ENCODE measurements around the gene CREB5.
"Not testable (repeated sequence)": the region's sequence is repeated elsewhere in the genome, so short reads cannot be mapped to it uniquely, and the experiment has no call there.

CREB5 gene

DNA sequence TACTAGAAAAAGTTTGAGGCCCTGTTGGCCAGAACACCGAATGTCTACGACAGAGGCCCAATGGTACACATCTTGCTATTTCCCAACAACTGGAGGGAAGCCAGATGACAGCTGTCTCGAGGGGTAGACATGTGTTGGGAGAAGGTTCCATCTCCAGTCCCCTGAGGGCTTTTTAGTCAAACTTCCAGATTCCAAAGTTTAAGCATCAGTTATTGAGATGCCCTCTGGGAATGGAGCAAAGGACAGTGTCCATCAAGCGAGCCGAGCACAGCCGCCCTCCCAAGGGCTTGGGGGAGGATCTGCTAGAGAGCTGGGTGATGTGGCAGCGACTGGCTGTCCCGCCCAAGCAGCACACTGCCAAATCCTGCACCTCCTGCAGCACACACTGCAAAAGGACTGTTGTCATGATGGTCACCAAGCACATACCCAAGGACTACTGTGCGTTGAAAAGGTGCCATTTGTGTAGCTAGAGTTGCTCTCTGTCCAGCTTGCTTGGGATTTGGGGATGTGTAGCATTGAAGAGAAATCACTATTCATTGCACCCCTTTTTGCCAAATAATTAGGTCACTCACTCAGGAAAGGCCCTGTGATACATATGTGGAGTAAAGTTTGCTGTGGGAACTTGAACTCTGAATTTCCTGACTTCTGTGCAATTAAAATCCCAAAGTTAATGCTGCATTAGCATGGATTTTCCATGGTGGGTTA lies 381.2 kb downstream of the CREB5 start:
- in situ Hi-C loops (cut with MboI; ENCODE audit: low sequenced_read_pairs) = no loop called here

GRCh38 chr7:28798274-28798673 lies 386.0 kb downstream of the CREB5 start:
- in situ Hi-C loops (cut with MboI; ENCODE audit: low sequenced_read_pairs) = no loop called here

DNA sequence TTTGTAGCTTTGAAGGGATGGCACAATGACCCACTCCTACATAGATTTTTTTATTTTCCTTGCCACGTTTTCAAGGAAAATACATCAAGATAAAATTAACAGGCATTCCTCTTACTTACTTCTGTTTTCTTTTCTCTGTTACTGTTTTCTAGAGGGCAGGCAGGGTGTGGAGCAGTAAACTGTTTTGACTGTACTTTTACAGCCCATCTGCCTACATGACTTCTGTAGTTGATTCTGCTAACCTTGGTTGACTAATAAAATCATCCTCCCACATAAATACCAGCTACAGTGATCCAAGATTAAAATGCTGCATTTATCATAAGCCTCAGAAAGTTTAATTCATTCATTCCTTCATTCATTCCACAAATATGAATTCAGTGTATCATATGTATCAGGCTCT lies 387.3 kb downstream of the CREB5 start:
- in situ Hi-C loops (cut with MboI; ENCODE audit: low sequenced_read_pairs) = no loop called here

- in situ Hi-C loops (cut with MboI; ENCODE audit: low sequenced_read_pairs) = no loop called here
These were observed 387.8 kb downstream of the CREB5 start for GRCh38 chr7:28800150-28800549.

DNA sequence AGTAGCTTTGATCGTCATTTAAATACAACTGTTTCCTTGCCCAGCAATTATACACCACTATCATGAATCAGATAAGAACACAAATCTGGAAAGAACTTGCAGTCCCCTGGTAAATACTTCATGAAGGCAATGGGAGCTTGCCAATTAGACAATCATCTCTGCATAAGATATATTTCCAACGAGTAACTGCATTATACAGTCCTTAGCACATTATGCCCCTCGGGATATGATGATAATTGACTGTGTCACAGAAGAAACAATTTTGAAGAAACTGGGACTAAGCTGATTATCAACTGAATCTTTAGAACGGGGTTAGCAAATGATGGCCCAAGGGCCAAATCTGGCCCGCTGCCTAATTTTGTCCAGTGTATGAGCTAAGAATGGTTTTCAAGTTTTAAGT lies 390.1 kb downstream of the CREB5 start:
- in situ Hi-C loops (cut with MboI; ENCODE audit: low sequenced_read_pairs) = no loop called here

- in situ Hi-C loops (cut with MboI; ENCODE audit: low sequenced_read_pairs) = no loop called here
These were observed 391.8 kb downstream of the CREB5 start for GRCh38 chr7:28804157-28804556.

DNA sequence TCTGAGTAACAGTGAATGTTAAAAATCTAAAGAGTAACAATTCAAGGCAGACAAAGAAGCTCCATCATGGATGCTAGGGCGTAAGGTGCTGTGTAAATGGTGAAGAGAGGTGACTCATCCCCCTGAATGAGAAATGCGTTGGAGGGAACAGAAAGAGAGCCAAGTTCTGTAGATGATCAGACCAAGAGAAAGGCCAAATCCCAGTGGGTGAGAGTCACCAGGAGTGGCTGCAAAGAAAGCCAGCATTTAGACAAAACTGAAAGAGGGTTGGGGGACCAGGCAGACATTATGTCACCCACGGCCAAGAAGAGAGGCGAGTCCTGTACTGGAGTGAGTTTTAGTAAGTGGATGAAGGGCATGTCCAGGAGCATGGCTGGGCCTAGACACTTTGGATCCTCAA lies 392.7 kb downstream of the CREB5 start:
- in situ Hi-C loops (cut with MboI; ENCODE audit: low sequenced_read_pairs) = no loop called here

- in situ Hi-C loops (cut with MboI; ENCODE audit: low sequenced_read_pairs) = no loop called here
These were observed 394.5 kb downstream of the CREB5 start for GRCh38 chr7:28806841-28807240.

DNA sequence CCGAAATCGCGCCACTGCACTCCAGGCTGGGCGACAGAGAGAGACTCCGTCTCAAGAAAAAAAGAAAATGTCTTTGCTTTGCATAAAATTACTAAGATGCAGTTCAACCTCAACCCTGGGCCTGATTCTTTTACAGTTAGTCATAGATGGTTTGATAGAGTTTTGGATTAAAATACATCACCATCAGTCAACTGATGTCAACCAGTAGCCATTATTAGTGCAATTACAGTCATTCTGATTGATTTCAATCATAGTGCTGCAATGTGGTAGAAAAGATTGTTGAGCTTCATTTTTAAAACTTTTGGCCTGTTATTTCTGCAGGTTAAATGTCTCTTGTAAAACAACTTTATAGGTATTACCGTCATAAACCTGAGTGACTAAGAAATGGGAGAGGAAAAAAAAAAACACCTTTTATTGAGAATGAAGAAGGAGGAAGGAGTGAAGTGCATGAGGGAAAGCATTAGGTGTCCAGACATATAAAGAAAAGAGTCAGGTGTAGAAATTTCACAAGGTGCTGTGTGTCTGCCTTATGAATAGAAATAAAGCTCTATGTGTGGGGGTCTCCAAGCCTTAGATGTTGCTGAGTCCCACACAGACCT lies 395.2 kb downstream of the CREB5 start:
- in situ Hi-C loops (cut with MboI; ENCODE audit: low sequenced_read_pairs) = no loop called here

DNA sequence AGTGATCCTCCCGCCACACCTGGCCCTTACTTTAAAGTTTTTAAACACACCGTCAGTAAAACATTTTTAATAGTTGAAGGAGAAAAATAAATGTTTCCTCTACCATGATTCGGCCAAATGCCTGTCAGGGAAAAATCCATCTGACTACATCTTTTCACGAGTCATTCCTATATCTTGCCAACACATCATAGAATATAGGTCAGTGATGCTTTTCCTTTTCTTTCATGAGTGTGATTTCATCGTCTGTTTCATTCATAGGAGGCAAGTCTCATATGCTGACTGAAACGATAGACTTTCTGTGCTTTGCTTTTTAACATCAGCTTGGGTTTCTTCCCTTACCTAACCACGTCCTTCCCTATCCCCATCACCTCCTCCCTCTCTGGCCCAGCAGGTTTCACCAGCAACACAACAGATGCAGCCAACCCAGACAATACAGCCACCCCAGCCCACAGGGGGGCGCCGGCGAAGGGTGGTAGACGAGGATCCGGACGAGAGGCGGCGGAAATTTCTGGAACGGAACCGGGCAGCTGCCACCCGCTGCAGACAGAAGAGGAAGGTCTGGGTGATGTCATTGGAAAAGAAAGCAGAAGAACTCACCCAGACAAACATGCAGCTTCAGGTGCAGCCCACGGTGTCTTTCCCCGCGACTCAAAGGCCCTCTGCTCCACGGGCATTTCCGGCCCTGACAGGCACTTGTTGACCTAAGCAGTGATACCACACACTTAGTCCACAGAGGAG lies 396.6 kb downstream of the CREB5 start:
- in situ Hi-C loops (cut with MboI; ENCODE audit: low sequenced_read_pairs) = no loop called here

DNA sequence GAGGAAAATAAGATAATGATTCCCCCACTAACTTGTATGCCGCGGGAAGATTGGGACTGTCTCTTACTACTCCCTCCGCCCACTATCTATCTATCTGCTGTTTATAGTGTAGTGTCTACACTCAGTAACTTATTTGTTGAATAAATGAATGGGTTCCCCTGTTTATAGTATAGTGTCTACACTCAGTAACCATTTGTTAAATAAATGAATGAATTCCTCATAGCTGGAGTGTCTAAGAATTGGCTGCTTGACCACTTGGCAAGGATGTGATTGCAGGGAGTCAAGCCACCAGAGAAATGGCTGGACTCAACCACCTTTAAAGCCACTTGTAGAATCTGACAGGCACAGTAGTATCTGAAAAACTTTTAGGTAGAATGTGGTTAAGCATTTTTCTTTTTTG lies 398.7 kb downstream of the CREB5 start:
- in situ Hi-C loops (cut with MboI; ENCODE audit: low sequenced_read_pairs) = no loop called here

- in situ Hi-C loops (cut with MboI; ENCODE audit: low sequenced_read_pairs) = no loop called here
These were observed 399.5 kb downstream of the CREB5 start for GRCh38 chr7:28811701-28812430.

- in situ Hi-C loops (cut with MboI; ENCODE audit: low sequenced_read_pairs) = no loop called here
These were observed 400.3 kb downstream of the CREB5 start for GRCh38 chr7:28812616-28813015.

DNA sequence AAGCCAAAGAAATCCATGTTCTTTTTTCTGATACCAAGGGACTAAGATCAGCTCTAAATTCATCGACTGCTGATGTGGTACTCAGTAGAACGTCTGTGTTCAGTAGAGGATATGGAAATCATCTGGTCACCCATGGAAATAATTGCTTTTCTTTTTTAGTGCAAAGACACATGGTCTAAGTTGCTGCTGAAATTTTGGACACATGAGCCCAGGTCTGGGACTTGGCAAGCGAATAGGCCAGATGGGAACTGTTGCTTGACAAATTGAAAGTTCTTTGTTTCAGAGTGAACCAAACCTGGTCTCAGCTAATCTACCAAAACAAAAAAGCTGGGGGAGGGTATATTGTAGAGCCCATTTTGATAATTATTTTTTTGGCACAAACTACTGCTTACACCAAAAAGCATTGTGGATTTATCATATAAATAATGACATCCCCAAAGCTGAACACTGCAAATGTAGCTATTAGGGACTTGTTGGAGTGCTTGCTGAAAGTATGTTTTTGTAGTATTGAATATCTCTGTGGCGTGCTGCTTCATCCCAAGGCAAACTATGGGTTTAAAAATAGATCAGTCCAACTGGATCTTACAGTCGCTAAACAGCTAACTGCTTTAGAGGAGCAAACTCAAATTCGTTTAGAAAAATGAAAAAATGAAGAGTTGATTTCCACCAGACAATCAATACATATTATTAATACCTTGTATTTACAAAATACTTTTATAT lies 401.1 kb downstream of the CREB5 start:
- in situ Hi-C loops (cut with MboI; ENCODE audit: low sequenced_read_pairs) = no loop called here

DNA sequence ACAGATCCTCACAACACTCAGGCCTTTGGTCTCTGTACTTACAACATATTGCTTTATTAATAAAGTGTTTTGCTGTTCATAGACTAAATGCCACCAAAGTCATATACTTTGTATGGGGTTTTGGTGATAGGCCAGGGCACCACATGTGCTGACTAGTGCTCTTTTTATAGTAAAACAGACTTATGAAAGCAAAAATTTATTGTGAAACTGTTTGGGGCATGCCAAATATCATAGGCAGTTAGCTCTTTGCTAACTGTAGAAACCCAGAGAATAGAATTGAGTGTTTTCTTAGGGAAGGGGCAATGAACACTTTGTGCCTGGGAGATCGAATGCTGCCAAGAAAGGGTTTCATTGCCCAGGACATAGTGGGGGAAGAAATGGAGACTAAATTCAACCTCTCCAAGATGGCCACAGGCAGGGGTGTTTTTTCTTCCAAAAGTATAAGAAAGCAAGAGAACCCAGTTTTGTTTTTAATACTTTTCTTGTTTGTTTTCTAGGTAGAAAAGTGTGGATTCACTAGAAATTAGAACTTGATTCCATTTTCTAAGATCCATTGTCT lies 403.1 kb downstream of the CREB5 start:
- in situ Hi-C loops (cut with MboI; ENCODE audit: low sequenced_read_pairs) = no loop called here

DNA sequence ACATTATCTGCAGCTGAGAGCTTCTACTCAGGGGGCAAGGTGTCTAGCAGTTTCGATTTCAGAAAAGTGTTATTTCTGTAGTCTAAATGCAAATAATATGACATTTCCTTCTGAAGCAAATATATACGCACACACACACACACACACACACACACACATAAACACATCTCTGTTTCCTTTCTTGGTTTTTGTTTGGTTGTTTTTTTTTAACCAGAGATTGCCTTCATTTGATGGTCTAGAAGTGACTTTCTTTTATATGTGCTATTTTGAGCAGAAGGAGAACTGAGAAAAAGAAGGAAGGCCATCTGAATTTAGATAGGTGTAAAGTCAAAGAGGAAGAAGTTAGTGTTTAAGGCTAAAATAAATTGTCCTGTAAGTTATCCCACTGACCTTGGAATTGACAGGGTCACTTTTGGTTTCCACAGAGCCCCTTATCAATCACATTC lies 403.6 kb downstream of the CREB5 start:
- in situ Hi-C loops (cut with MboI; ENCODE audit: low sequenced_read_pairs) = no loop called here

GRCh38 chr7:28818996-28819395 lies 406.7 kb downstream of the CREB5 start:
- in situ Hi-C loops (cut with MboI; ENCODE audit: low sequenced_read_pairs) = no loop called here

DNA sequence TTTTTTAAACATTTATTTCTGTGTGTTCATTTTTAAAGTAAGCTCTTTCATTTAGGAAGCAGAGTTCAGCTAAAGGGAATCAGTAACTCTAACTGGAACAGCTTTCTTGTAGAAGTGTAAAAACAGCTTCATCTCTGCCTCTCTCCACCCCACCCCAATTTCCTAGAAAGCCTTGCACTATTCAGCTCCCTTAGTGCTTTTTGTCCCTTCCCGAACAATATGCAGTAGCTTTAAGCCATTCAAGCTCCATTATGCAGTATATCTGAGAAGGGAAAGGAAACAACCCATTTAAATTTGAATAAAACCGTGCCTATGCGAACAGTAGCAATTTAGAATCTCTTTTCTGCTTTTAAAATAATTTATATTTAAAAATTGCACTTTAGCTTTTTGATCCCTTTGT lies 411.3 kb downstream of the CREB5 start:
- in situ Hi-C loops (cut with MboI; ENCODE audit: low sequenced_read_pairs) = no loop called here

DNA sequence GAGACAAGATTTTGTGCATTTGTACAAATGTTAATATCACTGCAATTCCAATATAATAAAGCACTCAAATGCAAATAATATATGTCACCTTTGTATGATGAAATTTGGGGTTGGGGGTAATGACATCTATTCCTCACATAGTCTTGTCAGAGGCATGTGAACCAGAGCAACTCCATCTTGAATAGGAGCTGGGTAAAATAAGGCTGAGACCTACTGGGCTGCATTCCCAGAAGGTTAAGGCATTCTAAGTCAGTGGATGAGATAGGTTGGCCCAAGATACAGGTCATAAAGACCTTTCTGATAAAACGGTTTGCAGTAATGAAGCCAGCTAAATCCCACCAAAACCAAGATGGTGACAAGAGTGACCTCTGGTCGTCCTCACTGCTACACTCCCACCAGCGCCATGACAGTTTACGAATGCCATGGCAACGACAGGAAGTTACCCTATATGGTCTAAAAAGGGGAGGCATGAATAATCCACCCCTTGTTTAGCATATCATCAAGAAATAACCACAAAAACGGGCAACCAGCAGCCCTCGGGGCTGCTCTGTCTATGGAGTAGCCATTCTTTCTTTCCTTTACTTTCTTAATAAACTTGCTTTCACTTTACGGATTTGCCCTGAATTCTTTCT lies 413.6 kb downstream of the CREB5 start:
- in situ Hi-C loops (cut with MboI; ENCODE audit: low sequenced_read_pairs) = not testable (repeated sequence)

DNA sequence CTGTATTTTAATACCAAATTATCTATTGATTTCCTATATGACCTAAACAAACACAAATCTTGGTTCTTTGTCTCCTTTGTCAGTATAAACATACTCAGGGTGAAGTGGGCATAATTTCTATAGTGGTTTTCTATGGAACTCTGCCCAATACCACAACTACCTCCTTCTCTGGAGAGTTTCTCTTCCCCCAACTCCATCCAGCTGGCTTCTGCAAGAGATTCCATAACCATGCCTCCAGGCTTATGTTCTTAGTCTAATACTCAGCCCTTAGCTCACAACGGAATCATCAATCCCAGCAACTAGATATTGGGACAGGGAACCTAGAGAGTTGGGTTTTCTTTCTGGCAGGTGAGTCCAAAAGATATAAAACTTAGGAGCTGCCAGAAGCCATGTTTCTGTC lies 418.5 kb downstream of the CREB5 start:
- in situ Hi-C loops (cut with MboI; ENCODE audit: low sequenced_read_pairs) = no loop called here

Measured in hTERT RPE-1 (cell line).